Activated naive CD4-positive, alpha-beta T cell treated with anti-CD3 and anti-CD28 coated beads, Interleukin-2, amount 50 U/mL, for 72 hours (primary cell): ENCODE measurements around the gene ACSL6. TPM values are rescaled to one million over a fixed set of nuclear protein-coding genes. Genes with fewer than 3 reads are reported as not detected.
"Not testable (repeated sequence)": the region's sequence is repeated elsewhere in the genome, so short reads cannot be mapped to it uniquely, and the experiment has no call there.

Experiments used
- ATAC-seq, 2 donors: fragments of 150-1000 bp; cut with Tn5 transposase; 2 replicates each; pipeline ENCODE4 v1.10.0; 2021; ENCODE audit warnings: mild to moderate bottlenecking in 2 of 2, moderate library complexity in 2 of 2
- DNase-seq, 2 donors: peaks; one replicate each; pipeline ENCODE4 v3.0.0; 2021 to 2022; ENCODE audit warnings: low spot score in 2 of 2
- H3K27ac Mint-ChIP-seq, 2 donors: one replicate each; pipeline ENCODE4 v1.8.0; 2022; ENCODE audit warnings: mild to moderate bottlenecking in 2 of 2, mixed read lengths in 2 of 2
- H3K36me3 Mint-ChIP-seq, 2 donors: one replicate each; pipeline ENCODE4 v1.8.0; 2022; ENCODE audit warnings: mixed read lengths in 2 of 2
- H3K9me3 Mint-ChIP-seq, 2 donors: one replicate each; pipeline ENCODE4 v1.8.0; 2022; ENCODE audit warnings: mixed read lengths in 2 of 2
- total RNA-seq, 2 donors: library from RNA; stranded (reverse); gene quantifications; one replicate each; pipeline ENCODE4 v1.2.3, GENCODE V29; 2022

ACSL6 gene
- total RNA-seq, 2 donors from 2014 or later = 1.8 to 3.5 TPM

DNA sequence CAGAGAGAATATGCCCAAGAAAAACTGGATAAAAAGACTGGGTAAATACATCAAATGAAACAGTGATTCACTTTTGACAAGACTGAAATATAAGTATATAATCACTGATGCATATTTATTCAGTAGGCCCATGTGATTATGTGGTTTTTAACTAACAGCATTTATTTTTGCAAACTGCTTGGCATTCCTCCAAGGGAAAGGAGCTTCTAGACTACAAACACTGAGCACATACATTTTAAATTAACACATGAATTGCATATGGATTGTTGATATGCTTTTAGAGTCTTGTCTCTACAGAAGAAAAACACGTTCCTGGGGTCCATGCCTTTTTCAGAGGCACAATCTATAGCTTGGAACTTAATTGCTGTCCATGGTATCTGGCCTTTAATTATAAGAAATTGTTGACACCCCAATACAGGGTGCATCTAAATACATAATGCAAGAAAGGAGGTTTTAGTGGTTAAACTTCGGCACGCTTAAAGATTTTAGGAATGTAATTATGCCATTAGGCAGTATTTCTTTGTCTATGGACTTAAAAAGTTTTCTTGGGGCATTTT lies 59.1 kb downstream of the ACSL6 start:
- Mint-ChIP-seq H3K36me3 (peaks cover 5 to 9% of the 10 kb centered on the region in 2 donors), H3K27ac (no peak overlapping the region), H3K9me3 (no peaks in the 10 kb centered on the region)
- DNase-seq = no peak
- no peak for ATAC-seq

DNA sequence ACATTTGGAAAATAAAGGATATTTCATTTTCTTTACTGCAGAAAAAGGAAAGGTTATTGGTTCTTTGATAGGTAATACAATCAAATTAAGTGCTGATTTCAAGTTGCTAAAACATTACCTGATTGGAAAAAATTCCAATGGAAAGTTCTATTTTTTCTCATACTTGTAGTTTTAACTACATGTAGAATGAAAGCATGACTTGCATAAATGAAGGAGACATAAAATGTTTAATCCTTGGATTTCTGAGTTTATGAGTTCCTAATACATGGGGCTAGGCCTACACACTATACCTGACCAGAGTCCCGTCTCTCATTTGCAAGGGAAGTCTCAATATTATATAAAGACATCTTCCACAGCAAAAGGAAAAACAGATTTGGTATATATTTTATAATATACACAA lies 60.8 kb downstream of the ACSL6 start:
- no peak for DNase-seq
- H3K9me3 Mint-ChIP-seq = no peaks in the 10 kb centered on the region
- H3K36me3 Mint-ChIP-seq = peaks cover 5 to 9% of the 10 kb centered on the region in 2 donors
- no peak for ATAC-seq
- H3K27ac Mint-ChIP-seq = no peak overlapping the region

DNA sequence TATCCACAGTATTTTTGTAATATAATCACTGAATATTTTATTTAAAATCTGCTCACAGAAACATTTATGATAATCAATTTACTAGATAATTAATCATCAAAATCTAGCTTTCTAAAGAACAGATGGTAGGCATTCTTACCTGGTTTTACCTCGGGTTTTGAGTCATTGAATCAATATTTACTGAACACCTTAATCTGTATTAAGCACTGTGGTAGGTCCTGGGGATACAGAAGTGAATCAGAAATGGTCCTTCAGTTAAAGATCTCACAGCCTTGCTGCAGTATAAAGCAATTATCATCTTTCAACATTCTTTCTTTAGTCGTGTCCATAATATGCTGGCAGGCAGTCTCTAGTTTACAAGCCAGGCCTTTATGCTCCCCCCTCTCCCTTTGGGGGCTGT lies 64.0 kb downstream of the ACSL6 start:
- Mint-ChIP-seq H3K27ac (no peak overlapping the region), H3K36me3 (no peaks in the 10 kb centered on the region), H3K9me3 (no peaks in the 10 kb centered on the region)
- DNase-seq = no peak
- ATAC-seq = no peak

DNA sequence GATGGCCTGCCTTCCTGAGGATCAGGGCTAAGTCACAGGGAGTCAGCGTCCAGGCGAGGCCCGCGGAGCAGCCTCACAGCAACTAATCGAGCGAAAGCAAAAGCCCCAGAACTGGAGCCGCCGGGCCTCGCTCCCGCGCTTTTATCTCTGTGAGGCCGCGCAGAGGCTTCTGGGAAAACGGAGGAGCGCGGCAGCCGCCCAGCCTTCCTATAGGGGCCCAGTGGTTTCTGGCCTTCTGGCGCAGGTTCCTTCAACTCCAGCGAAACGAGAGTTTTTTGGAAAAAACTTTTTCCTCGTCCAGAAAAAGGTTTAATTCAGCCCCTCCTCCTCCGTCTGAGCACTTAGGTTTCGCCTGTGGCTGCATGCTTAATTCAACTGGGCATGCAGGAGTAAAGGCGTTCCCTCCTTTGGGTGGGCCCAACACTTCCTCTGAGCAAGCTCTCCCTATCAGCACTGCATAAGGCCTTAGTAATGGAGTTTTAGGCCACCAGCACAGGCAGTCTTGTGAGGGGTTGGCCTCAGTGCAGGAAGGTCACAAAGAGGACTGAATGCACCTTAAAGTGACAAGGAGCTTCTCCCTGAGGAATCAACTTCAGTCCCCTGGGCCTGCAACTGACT lies 65.8 kb downstream of the ACSL6 start, which contains the start of gene MEIKIN:
MEIKIN (minus strand) TSS at position 113 of the 618 bp plus-strand sequence. CDS start 158 bp downstream, outside the sequence.
- Mint-ChIP-seq H3K27ac (no peak within 1 kb of the TSS), H3K36me3 (no peaks in the 10 kb centered on the region), H3K9me3 (peaks cover 4 to 5% of the 10 kb centered on the region in 2 donors)
- ATAC-seq (no peak), DNase-seq (no peak)

DNA sequence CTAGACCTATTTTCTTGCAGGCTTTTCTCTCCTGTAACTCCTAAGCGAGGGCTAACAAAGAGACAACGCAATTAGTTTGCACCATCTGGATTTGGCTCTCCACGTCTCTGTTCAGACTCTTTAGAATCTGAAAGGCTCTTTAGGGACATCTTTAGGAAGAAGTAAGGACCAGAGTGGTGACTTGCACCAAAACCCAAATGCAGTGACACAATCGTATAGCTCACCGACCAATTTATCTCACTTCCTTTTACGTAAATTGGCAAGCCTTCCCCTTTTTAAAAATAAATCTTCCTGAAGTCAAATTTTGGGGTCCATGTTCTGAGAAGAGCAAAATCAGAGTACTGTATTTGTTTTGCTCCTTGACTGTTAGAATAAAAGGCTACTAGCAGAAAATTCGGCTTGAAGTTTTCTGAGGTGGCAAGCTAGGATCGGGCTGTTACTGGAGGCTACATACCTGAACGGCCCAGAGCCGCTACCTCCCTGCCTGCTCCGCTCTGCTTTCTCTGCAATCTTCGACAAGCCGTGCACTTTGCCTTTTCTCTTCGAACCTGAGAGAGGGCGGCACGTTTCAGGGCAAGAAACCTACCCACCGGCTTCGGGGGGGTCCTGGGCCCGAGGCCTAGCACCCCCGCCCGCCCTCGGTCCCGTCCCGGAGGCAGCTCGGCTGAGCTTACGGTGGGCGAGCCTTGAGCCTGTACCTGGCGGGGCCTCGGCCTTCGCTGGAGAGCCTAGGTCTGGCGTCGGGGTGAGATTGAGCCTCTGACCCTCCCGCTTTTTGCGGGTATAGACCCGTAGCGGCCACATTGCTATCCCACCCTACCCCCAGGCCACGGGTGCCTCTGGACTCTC lies 66.5 kb downstream of the ACSL6 start:
- no peak for DNase-seq
- H3K36me3 Mint-ChIP-seq = no peaks in the 10 kb centered on the region
- H3K9me3 Mint-ChIP-seq = peaks cover 4 to 5% of the 10 kb centered on the region in 2 donors
- H3K27ac Mint-ChIP-seq = no peak overlapping the region
- no peak for ATAC-seq

DNA sequence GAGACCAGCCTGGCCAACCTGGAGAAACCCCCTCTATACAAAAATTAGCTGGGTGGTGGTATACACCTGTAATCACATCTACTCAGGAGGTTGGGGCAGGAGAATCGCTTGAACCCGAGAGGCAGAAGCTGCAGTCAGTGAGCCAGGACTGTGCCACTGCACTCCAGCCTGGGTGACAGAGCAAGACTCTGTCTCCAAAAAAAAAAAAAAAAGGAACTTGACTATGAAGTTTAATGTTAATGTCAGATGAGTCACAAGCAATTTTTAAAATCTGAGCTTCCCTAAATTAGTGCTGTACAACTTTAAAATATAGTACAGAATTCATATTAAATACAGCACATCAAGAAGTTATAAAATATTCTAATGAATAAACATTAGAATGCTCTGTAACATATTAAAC lies 67.5 kb downstream of the ACSL6 start:
- H3K27ac Mint-ChIP-seq = no peak overlapping the region
- H3K9me3 Mint-ChIP-seq = peaks cover 4 to 5% of the 10 kb centered on the region in 2 donors
- no peaks in the 10 kb centered on the region for H3K36me3 Mint-ChIP-seq
- DNase-seq (no peak), ATAC-seq (no peak)

DNA sequence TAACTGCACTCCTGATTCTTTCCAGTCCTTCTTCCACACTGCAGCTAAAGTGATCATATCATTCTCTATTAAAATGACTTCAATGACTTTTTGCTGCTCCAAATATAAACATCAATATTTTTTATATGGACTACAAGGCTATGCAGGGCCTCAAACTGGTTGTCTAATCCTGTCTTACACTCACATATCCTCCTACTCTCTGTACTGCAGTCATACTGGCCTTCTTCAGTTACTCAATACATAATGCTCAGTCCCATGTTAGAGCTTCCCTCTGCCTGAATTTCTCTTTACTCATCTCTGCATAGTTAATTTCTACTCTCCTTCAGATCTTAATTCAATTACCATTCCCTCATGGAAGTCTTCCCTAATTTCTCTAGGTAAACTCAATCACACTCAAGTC lies 69.4 kb downstream of the ACSL6 start:
- Mint-ChIP-seq H3K9me3 (peaks cover 4 to 5% of the 10 kb centered on the region in 2 donors), H3K27ac (no peak overlapping the region), H3K36me3 (no peaks in the 10 kb centered on the region)
- ATAC-seq (no peak), DNase-seq (no peak)

DNA sequence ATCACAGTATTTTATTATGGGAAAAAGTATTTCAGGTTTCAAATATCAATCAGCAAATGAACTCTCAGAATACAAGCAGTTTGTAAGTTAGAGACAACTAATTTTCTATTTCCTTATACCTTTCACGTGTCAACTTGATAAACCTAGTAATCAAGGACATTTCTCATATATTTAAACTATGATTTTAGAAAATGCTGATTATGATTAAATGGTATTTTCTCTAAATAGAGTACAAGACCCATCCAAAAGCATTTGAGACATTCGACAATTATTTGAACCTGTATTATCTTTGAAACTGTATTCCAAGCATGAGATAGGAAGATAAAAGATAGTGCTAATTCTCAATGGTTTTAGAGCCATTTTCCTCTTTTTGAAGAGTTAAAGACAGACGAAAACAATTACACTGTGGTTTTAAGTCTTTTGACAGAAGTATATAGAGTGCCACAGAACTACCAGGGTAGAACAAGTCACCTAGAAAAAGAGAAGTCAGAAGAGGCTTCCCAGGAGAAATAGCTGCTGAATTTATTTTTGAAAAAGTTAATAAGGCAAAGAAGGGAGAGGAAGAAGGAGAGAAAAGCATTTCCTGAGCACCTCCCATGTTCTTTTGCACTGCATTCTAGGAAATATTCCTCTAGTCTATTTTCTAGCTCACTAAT lies 71.6 kb downstream of the ACSL6 start:
- DNase-seq (no peak), ATAC-seq (no peak)
- Mint-ChIP-seq H3K36me3 (no peaks in the 10 kb centered on the region), H3K9me3 (peaks cover 4 to 5% of the 10 kb centered on the region in 2 donors), H3K27ac (no peak overlapping the region)

DNA sequence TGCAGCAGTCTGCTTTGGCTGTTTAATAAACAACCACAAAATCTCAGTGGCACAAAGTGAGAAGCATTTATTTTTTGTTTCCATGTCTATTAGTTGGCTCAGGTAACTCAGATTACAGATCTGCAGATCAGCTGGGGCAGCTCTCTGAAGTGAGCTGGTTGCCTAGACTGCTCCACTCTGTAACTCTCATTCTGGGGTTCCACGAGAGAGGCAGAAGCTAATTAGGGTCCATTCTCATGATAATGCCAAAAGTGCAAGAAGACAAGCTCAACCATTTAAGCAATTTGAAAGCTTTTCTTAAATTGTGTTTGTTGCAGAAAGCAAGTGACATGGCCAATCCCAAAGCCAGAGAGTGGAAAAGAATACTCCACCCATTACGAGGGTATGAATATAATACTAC lies 79.2 kb downstream of the ACSL6 start:
- peaks cover 15 to 26% of the 10 kb centered on the region in 2 donors for H3K9me3 Mint-ChIP-seq

DNA sequence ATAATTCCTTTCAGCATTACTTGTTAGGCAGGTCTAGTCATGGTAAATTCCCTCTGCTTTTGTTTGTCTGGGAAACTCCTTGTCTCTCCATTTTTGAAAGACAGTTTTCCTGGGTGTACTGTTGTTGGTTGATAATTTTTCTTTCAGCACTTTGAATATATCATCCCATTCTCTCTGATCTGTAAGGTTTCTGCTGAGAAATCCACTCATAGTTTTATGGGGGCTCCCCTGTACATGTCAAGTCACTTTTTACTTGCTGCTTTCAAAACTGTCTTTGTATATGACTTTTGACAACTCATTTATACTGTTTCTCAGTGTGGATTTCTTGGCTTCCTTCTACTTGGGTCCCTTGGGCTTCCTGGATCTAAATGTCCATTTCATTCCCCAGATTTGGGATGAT lies 82.5 kb downstream of the ACSL6 start:
- peaks cover 10 to 39% of the 10 kb centered on the region in 2 donors for H3K36me3 Mint-ChIP-seq
- ATAC-seq (no peak), DNase-seq (no peak)
- peaks cover 21 to 29% of the 10 kb centered on the region in 2 donors for H3K9me3 Mint-ChIP-seq
- no peak overlapping the region for H3K27ac Mint-ChIP-seq

More for the DNA sequence above, 79.2 kb downstream of the ACSL6 start:
- DNase-seq (no peak), ATAC-seq (no peak)
- Mint-ChIP-seq H3K36me3 (peaks cover 10 to 36% of the 10 kb centered on the region in 2 donors), H3K27ac (no peak overlapping the region)

DNA sequence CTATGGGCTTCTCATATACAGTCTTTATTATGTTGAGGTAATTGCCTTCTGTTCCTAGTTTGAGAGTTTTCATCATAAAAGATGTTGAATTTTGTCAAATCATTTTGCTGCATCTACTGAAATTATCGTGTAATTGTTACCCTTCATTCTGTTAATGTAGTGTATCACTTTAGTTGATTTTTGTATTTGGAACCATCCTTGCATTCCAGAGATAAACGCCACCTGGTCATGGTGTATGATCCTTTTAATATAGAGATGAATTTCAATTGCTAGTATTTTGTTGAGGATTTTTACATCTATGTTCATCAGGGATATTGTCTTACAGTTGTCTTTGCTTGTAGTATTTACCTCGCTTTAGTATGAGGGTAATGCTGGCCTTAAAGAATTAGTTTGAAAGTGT lies 85.3 kb downstream of the ACSL6 start:
- DNase-seq (no peak), ATAC-seq (no peak)
- Mint-ChIP-seq H3K36me3 (peaks cover 10 to 27% of the 10 kb centered on the region in 2 donors), H3K27ac (no peak overlapping the region), H3K9me3 (peaks cover 21 to 29% of the 10 kb centered on the region in 2 donors)

DNA sequence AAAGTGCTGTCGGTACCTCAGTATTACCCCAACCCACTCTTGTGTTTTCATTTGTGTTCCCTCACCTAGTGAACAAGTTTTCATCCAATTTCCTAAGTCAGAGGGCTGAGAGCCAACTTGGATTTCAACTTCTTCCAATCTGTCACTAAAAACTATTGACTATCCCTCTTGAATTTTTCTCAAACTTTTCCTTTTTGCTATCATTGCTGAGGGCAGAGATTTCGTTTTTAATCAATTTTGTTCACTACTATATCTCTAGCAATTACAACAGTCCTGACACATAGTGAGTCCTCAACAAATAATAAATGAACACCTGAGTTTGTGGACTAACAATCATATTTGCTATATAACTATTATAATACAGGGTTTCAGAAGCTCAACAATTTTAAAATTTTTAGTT lies 95.0 kb downstream of the ACSL6 start:
- DNase-seq (no peak), ATAC-seq (no peak)
- Mint-ChIP-seq H3K27ac (no peak overlapping the region), H3K9me3 (no peaks in the 10 kb centered on the region), H3K36me3 (peaks cover 0 to 5% of the 10 kb centered on the region in 2 donors)

DNA sequence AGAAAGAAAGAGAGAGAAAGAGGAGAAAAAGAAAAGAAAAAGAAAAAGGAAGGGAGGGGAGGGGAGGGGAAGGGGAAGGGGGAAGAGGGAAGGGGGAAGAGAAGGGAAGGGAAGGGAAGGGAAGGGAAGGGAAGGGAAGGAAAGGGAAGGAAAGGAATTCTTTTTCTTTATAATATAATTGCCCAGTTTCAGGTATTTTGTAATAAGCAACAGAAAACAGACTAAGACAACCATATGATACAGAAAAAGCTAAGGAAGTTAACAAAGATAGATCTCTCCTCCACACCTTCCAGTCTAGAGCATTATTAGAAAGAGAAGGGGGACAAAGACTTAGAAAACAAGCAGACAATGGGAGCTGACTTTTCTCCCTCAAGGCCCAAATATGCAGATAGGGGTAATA lies 97.0 kb downstream of the ACSL6 start:
- DNase-seq (no peak), ATAC-seq (no peak)
- H3K9me3 Mint-ChIP-seq = peaks cover 0 to under 1% of the 10 kb centered on the region in 2 donors
- peaks cover 0 to 5% of the 10 kb centered on the region in 2 donors for H3K36me3 Mint-ChIP-seq
- H3K27ac Mint-ChIP-seq = no peak overlapping the region

DNA sequence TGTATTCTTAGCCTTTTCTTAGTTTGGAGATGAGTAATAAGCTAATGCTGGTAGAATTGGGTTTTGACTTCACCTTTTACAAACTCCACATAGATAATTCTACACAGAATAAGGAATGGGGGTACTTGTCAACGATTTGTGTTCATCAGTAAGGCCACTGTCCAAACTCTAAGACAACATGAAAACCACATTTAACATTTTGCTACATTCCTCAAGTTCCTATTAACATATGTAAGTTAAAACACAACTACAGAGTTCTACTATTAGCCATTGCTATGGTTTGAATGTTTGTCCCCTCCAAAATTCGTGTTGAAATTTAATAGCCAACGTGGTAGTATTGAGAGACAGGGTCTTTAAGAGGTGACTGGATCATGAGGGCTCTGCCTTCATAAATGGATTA lies 97.9 kb downstream of the ACSL6 start:
- Mint-ChIP-seq H3K9me3 (peaks cover 0 to 4% of the 10 kb centered on the region in 2 donors), H3K36me3 (peaks cover 3 to 5% of the 10 kb centered on the region in 2 donors), H3K27ac (no peak overlapping the region)
- no peak for ATAC-seq
- DNase-seq = no peak

DNA sequence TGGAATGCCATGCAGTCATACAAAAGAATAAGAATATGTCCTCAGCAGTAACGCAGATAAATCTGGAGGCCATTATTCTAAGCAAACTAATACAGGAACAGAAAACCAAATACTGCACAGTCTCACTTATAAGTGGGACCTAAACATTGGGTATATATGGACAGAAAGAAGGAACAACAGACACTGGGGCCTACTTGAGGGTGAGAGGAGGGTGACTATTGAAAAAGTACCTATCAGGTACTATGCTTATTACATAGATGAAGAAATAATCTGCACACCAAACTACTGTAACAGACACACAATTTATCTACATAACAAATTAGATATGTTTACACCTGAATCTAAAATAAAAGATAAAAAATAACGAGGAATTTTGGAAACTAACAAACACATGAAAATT lies 104.8 kb downstream of the ACSL6 start:
- Mint-ChIP-seq H3K36me3 (peaks cover 41 to 51% of the 10 kb centered on the region in 2 donors), H3K27ac (peak overlapping the region in 1 of 2 donors; percentile 5), H3K9me3 (peaks cover 35% of the 10 kb centered on the region in 2 donors)
- DNase-seq (no peak), ATAC-seq (peak in 1 of 2 donors; percentile 65)

DNA sequence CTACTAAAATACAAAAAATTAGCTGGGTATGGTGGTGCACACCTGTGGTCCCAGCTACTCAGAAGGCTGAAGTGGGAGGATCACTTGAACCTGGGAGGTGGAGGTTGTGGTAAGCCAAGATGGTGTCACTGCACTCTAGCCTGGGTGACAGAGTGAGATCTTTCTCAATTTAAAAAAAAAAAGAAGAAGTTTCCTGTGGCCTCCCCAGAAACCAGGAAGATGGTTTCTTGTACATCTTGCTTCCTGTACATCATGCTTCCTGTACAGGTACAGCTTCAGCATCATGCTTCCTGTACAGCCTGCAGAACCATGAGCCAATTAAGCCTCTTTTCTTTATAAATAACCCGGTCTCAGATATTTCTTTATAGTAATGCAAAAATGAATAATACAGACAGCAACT lies 109.2 kb downstream of the ACSL6 start:
- ATAC-seq = peak; percentile 39 to 50
- peaks cover 44 to 53% of the 10 kb centered on the region in 2 donors for H3K36me3 Mint-ChIP-seq
- DNase-seq = not testable (repeated sequence)
- peaks cover 35 to 38% of the 10 kb centered on the region in 2 donors for H3K9me3 Mint-ChIP-seq
- peak overlapping the region in 1 of 2 donors; percentile 47 for H3K27ac Mint-ChIP-seq
